HCT116 (cell line): ENCODE data around the gene MINDY3. TPM values are rescaled to one million over a fixed set of nuclear protein-coding genes. Genes with fewer than 3 reads are reported as not detected.

ENCODE experiments used
- ATAC-seq: fragments of 200-7000 bp; cut with Tn5 transposase; 2 replicates; pipeline ENCODE4 v1.9.1; 2020; ENCODE audit warnings: mild to moderate bottlenecking, moderate library complexity
- BruUV-seq: library from RNA; stranded (reverse); fragments of 400-500 nt; replicated peaks from 2 replicates; lab custom pipeline; 2021; lab: Mats Ljungman, UMichigan
- CTCF ChIA-PET: fragments of 300-600 bp; sonication (Branson Sonifier 250); formaldehyde crosslinking; loops from one replicate; lab custom pipeline; 2021; ENCODE audit warnings: antibody characterized with exemption; lab: Charles Lee
- POLR2A ChIA-PET: fragments of 300-600, 350-600 bp; sonication (Branson Sonifier 250); formaldehyde crosslinking; loops from one replicate; lab custom pipeline; 2021; ENCODE audit warnings: antibody characterized with exemption; lab: Charles Lee
- RAD21 ChIA-PET, 2 experiments: fragments of 300-600 bp; sonication (Branson Sonifier 250); formaldehyde crosslinking; loops; one replicate each; lab custom pipeline; 2023; ENCODE audit warnings: low total read pairs in 2 of 2; ENCODE audit not compliant: uncharacterized antibody in 2 of 2, unreplicated experiment in 2 of 2, low non-redundant PET in 1 of 2; lab: Charles Lee
- DNase-seq: peaks from one replicate; pipeline ENCODE4 v3.0.0-alpha.2; 2010; ENCODE audit warnings: low read depth, low spot score
- H2AFZ ChIP-seq: fragments of 200-600 bp; shearing (Covaris generic), sonication (generic); 2 replicates; pipeline ENCODE4 v1.6.1; 2017; ENCODE audit warnings: low read depth, mixed run types, mixed read lengths, antibody characterized with exemption, low read length; ENCODE audit not compliant: poor library complexity, severe bottlenecking
- H3K27ac ChIP-seq: 2 replicates; pipeline ENCODE4 v1.5.1; 2012; ENCODE audit warnings: low read depth, low read length
- H3K27me3 ChIP-seq: fragments of 200-600 bp; sonication (generic); 2 replicates; pipeline ENCODE4 v1.6.1; 2016; ENCODE audit warnings: mixed run types, low read length, mixed read lengths; ENCODE audit not compliant: insufficient read depth
- H3K36me3 ChIP-seq, 2 experiments: fragments of 200-500 bp in 1 of 2; fragments of 200-600 bp in 1 of 2; sonication (Bioruptor generic) in 1 of 2; sonication (generic) in 1 of 2; 2 replicates each; pipeline versions ENCODE4 v1.5.1 to v1.6.1; 2014 to 2016; ENCODE audit warnings: low read length in 2 of 2, inconsistent platforms in 1 of 2, mixed read lengths in 1 of 2, mixed run types in 1 of 2; ENCODE audit not compliant: insufficient read depth in 2 of 2, control insufficient read depth in 1 of 2
- H3K4me1 ChIP-seq, 2 experiments: fragments of 200-600 bp in 1 of 2; sonication (generic) in 1 of 2; 2 replicates each; pipeline versions ENCODE4 v1.5.1 to v1.6.1; 2012 to 2017; ENCODE audit warnings: low read length in 2 of 2, inconsistent platforms in 1 of 2, mild to moderate bottlenecking in 1 of 2, mixed read lengths in 1 of 2, mixed run types in 1 of 2, moderate library complexity in 1 of 2; ENCODE audit not compliant: insufficient read depth in 2 of 2, control insufficient read depth in 1 of 2
- H3K4me2 ChIP-seq: fragments of 200-600 bp; sonication (generic); 2 replicates; pipeline ENCODE4 v1.6.1; 2017; ENCODE audit warnings: mixed run types, low read length, mixed read lengths
- H3K4me3 ChIP-seq, 2 experiments: fragments of 200-600 bp in 1 of 2; sonication (generic) in 1 of 2; replicated peaks in 1 of 2; 2 replicates each; pipeline ENCODE4 v1.5.1; 2011 to 2016; ENCODE audit warnings: low read length in 2 of 2, control low read depth in 1 of 2, low read depth in 1 of 2, mild to moderate bottlenecking in 1 of 2, mixed read lengths in 1 of 2, mixed run types in 1 of 2
- H3K79me2 ChIP-seq: fragments of 200-600 bp; sonication (generic); 2 replicates; pipeline ENCODE4 v1.6.1; 2017; ENCODE audit warnings: mild to moderate bottlenecking, mixed run types, low read length, moderate library complexity, mixed read lengths; ENCODE audit not compliant: insufficient read depth
- H3K9ac ChIP-seq: fragments of 200-600 bp; sonication (generic); 2 replicates; pipeline ENCODE4 v1.6.1; 2016; ENCODE audit warnings: low read length, mixed read lengths
- H3K9me2 ChIP-seq: fragments of 200-600 bp; sonication (generic), shearing (Covaris generic); 2 replicates; pipeline ENCODE4 v1.6.1; 2017; ENCODE audit warnings: mixed run types, mild to moderate bottlenecking, moderate library complexity; ENCODE audit not compliant: insufficient read depth
- H3K9me3 ChIP-seq, 2 experiments: fragments of 200-500 bp in 1 of 2; fragments of 200-600 bp in 1 of 2; sonication (Bioruptor generic) in 1 of 2; sonication (generic) in 1 of 2; 2 replicates each; pipeline ENCODE4 v1.6.1; 2014 to 2017; ENCODE audit warnings: low read length in 2 of 2, mixed read lengths in 2 of 2, inconsistent platforms in 1 of 2, low read depth in 1 of 2, mild to moderate bottlenecking in 1 of 2, mixed run types in 1 of 2, moderate library complexity in 1 of 2; ENCODE audit not compliant: control insufficient read depth in 1 of 2, insufficient read depth in 1 of 2
- H4K20me1 ChIP-seq: fragments of 200-600 bp; sonication (generic), shearing (Covaris generic); 2 replicates; pipeline ENCODE4 v1.6.1; 2017; ENCODE audit warnings: mixed run types, mild to moderate bottlenecking, moderate library complexity; ENCODE audit not compliant: insufficient read depth
- CEBPB ChIP-seq: IDR thresholded peaks from 2 replicates; pipeline ENCODE4 v1.6.1; 2012; ENCODE audit warnings: low read depth
- EGR1 ChIP-seq: IDR thresholded peaks from 2 replicates; pipeline ENCODE4 v1.6.1; 2012; ENCODE audit warnings: low read depth
- EZH2phosphoT487 ChIP-seq: fragments of 200-600 bp; IDR thresholded peaks from 2 replicates; pipeline ENCODE4 v1.6.1; 2018; ENCODE audit warnings: antibody characterized with exemption, borderline replicate concordance
- FOSL1 ChIP-seq: IDR thresholded peaks from 2 replicates; pipeline ENCODE4 v1.6.1; 2012; ENCODE audit warnings: low read depth
- REST ChIP-seq: IDR thresholded peaks from 2 replicates; pipeline ENCODE4 v1.6.1; 2012; ENCODE audit warnings: low read depth
- SIN3A ChIP-seq: IDR thresholded peaks from 2 replicates; pipeline ENCODE4 v1.6.1; 2012; ENCODE audit warnings: low read depth
- ZNF274 ChIP-seq: fragments of 200-500 bp; sonication (Bioruptor generic); IDR thresholded peaks from 2 replicates; pipeline ENCODE4 v1.6.1; 2014; ENCODE audit warnings: mild to moderate bottlenecking, low read depth, low read length, inconsistent platforms
- intact Hi-C: fragments of 100-400 bp; cut with micrococcal nuclease; formaldehyde crosslinking; loops from 2 replicates; pipeline ENCODE4 v1.10.0; 2022
- total RNA-seq: library from RNA; stranded (reverse); gene quantifications from one replicate; pipeline ENCODE4 v1.2.1, GENCODE V29; 2021; ENCODE audit not compliant: unreplicated experiment

Gene MINDY3
- total RNA-seq, 1 experiment from 2014 or later = 15.5 TPM

DNA sequence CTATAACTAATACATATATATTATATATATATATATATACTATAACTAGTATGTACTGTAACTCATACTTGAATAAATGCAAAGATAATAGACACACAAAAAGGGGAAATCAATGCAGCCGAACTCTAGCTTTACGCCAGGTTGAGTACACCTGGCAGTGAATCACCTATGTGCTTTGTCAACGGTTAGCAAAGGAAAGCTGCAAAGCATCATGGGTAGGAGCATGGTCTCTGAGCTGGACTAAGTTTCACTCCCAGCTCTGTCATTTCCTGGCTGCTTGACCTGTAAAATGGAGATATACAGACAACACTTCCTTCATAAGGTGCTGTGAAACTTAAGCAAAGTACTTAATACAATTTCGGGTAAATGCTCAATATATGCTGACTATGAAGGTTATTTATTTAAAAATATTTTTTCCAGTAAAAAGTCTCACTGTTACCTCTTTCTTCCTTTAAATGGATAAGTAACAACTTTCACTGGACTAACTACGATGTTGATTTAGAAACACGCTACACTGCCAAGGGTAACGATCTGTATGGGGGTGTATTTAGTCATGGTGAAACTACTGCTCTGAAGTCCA, 78.8 kb downstream of the MINDY3 start:
- H3K9me3 ChIP-seq = no peaks in the 10 kb centered on the region
- no peak overlapping the region for H3K4me3 ChIP-seq
- no peak for ATAC-seq
- RAD21 ChIA-PET = no interaction called here
- intact Hi-C loops = no loop called here
- H2AFZ ChIP-seq = no peak overlapping the region
- H3K9me2 ChIP-seq = no peaks in the 10 kb centered on the region
- H3K27ac ChIP-seq = no peak overlapping the region
- BruUV-seq = no TSS peak
- no peaks in the 10 kb centered on the region for H3K36me3 ChIP-seq
- H3K79me2 ChIP-seq = no peaks in the 10 kb centered on the region
- peaks cover 0 to 42% of the 10 kb centered on the region in 2 experiments; a peak in 3 of 4 replicates for H3K4me1 ChIP-seq
- no peak overlapping the region for H3K9ac ChIP-seq
- no peak for DNase-seq
- no peaks in the 10 kb centered on the region for H4K20me1 ChIP-seq
- TF ChIP-seq ZNF274 = no peak
- TF ChIP-seq CEBPB = no peak
- no peak for TF ChIP-seq REST
- no peak for TF ChIP-seq FOSL1
- TF ChIP-seq EGR1 = no peak
- no peak for TF ChIP-seq SIN3A
- no peak for TF ChIP-seq EZH2phosphoT487
- TF ChIP-seq, all 23 proteins: peak for 0
- ChIA-PET CTCF (no interaction called here), POLR2A (no interaction called here)
- no peak overlapping the region for H3K4me2 ChIP-seq
- no peaks in the 10 kb centered on the region for H3K27me3 ChIP-seq
